HG03045 (cell line): ENCODE results near the gene ALKBH4.
"Not testable (repeated sequence)": the region's sequence is repeated elsewhere in the genome, so short reads cannot be mapped to it uniquely, and the experiment has no call there.

Source experiments
- ATAC-seq: cut with Tn5 transposase; IDR thresholded peaks from one replicate; pipeline ENCODE4 v1.9.1; 2021; ENCODE audit warnings: mild to moderate bottlenecking, moderate library complexity; ENCODE audit not compliant: unreplicated experiment

The ALKBH4 gene

GRCh38 chr7:102455596-102455995 is 9.1 kb downstream of the ALKBH4 start:
- ATAC-seq = no peak

DNA sequence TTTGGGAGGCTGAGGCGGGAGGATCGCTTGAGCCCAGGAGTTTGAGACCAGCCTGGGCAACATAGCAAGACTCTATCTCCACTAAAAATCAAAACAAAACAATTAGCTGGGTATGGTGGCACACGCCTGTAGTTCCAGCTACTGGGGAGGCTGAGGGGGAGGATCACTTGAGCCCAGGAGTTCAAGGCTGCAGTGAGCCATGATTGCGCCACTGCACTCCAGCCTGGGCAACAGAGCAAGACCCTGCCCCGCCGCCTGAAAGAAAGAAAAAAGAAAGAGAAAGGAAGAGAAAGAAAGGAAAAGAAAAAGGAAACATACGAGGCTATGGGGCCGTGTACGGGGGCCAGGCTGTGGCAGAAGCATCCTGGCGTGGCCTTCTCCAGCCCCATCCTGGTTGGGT is 9.7 kb downstream of the ALKBH4 start:
- not testable (repeated sequence) for ATAC-seq

DNA sequence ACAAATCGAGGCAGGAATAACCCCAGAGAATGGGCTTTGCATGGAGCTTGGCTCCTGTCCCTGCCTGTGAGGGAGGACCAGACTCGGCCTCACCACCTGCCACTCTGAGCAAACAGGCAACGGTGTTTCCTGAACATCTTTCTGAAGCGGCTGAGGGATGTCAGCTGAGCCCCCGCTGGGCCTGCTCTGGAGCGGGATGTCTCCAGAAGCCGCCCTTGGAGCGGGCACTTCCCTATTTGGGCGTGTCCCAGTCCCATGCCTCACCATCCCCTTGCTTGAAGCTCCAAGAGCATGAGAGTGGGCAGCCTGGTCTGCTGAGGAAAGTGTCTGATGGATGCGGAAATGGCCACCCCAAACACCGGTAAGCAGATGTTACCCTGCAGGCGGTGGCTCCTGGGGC is 10.2 kb downstream of the ALKBH4 start:
- ATAC-seq = no peak

DNA sequence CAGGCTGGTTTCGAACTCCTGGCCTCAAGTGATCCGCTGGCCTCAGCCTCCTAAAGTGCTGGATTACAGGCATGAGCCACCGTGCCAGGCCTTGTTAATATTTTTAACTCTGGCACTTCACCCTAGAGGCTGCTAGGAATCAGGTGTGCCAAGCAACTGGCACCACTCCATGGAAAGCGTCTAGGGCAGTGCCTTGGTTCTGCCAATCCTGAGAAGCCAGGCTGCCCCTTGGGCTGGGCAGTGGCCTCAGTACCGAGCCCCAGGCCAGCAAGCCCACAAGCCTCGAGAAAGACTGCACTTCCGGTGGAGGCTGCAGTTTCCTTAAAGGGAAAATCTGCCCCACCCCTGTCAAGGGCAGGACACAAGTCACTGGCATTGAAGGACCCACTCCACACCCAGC is 11.3 kb downstream of the ALKBH4 start:
- no peak for ATAC-seq

- ATAC-seq = no peak
Observed at GRCh38 chr7:102452451-102452850, 12.2 kb downstream of the ALKBH4 start.

- no peak for ATAC-seq
Observed at GRCh38 chr7:102451371-102452054, 13.2 kb downstream of the ALKBH4 start.

GRCh38 chr7:102450242-102450641 is 14.4 kb downstream of the ALKBH4 start:
- no peak for ATAC-seq

DNA sequence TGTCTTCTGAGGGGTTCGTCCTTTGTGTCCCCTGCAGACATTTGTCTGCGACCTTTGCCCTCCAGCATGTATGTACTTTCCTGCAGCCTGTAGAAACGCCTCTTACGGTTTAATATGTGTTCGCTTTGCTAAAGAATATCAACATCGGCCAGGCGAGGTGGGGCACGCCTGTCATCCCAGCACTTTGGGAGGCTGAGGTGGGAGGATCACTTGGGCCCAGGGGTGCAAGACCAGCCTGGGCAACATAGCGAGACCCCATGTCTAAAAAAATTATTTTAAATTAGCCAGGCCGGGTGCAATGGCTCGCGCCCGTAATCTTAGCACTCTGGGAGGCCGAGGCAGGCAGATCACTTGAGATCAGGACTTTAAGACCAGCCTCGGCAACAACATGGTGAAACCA is 15.5 kb downstream of the ALKBH4 start:
- no peak for ATAC-seq

DNA sequence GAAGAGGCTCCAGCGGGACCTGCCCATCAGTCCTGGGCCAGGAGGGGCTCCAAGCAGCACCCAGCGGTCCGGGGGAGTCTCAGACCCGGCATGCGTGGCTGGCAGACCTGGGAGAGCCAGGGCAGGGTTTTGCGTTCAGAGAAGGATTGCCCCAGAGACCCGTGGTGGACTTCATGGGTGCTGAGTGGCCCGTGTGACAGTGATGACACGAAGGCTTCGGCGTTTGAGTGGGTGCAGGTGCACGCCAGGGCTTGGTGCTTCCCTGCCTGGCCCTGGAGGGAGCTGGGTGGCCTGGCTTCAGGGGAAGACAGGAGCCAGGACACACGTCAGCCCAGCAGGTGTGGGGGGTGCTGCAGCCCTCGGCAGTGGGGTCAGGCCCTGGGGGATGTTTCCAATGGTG is 17.4 kb downstream of the ALKBH4 start:
- ATAC-seq = no peak

DNA sequence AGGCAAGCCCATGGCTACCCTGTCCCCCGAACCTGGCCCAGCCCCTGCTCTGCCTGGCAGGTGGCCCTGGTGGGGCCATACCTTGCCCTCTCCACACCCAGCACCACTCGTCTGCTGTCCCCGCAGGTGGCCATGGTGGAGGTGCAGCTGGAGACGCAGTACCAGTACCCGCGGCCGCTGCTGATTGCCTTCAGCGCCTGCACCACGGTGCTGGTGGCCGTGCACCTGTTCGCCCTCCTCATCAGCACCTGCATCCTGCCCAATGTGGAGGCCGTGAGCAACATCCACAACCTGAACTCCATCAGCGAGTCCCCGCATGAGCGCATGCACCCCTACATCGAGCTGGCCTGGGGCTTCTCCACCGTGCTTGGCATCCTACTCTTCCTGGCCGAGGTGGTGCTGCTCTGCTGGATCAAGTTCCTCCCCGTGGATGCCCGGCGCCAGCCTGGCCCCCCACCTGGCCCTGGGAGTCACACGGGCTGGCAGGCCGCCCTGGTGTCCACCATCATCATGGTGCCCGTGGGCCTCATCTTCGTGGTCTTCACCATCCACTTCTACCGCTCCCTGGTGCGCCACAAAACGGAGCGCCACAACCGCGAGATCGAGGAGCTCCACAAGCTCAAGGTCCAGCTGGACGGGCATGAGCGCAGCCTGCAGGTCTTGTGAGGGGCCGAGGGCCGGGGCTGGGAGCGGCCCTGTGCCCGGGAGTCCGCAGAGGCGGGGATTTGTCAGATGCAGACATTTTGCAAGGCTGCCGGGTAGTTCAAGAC is 18.1 kb downstream of the ALKBH4 start:
- ATAC-seq = no peak

DNA sequence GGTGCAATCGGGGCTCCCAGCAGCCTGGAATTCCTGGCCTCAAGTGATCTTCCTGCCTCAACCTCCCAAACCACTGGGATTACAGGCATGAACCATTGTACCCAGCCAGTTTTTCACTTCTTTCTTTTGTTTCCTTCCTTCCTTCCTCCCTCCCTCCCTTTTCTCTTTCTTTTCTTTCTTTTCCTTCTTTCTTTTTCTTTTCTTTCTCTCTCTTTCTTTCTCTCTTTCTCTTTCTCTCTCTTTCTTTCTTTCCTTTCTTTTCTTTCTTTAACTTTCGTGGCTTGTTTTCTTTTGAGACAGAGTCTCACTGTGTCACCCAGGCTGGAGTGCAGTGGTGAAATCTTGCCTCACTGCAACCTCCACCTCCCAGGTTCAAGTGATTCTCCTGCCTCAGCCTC is 19.0 kb downstream of the ALKBH4 start:
- ATAC-seq = no peak

DNA sequence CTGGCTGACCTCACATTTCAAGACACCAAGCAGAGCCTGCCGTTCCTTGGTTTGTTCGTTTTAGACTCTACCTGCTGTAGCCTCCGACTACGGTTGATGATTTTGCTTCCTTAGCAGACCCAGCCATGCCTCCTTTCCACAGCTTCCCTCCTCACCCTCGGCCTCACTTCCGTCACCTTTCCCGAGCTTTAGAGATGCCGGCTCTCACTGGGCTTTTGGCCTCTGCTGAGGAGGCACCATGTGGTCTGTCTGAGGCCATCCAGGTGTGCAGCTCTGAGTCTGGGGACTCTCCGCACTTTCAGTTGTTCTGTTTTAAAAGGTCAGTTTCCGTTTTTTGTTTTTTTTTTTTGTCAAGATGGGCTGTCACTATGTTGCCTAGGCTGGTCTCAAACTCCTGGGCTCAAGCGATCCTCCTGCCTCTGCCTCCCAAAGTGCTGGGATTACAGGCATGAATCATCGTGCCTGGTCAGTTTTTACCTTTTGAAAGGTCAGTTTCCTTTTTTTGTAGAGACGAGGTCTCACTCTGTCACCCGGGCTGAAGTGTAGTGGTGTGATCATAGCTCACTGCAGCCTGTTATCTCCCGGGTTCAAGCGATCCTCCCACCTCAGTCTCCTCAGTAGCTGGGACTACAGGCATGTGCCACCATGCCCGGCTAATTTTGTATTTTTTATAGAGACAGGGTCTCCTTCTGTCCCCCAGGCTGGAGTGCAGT is 19.5 kb downstream of the ALKBH4 start:
- peak; percentile 47 for ATAC-seq

GRCh38 chr7:102439963-102440795 is 24.5 kb downstream of the ALKBH4 start:
- ATAC-seq = no peak

DNA sequence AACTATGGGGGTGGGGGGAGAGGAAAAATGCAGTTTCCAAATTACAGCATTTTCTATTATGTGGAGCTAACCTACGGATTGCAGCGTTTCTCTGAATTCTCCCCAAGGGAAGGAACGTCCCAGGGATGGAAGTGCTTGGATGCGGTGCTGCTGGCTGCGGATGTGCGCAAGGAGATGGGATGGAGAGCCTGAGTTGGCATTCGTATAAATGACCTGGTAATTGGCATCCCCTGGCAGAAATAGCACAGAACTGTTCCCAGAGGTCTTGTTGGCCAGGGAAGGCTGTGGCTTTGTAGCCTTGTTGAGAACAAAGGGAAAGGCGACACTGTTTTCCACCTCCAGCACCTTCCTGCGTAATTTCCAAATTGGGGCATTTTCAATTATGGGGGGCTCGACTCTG is 28.5 kb downstream of the ALKBH4 start:
- no peak for ATAC-seq

DNA sequence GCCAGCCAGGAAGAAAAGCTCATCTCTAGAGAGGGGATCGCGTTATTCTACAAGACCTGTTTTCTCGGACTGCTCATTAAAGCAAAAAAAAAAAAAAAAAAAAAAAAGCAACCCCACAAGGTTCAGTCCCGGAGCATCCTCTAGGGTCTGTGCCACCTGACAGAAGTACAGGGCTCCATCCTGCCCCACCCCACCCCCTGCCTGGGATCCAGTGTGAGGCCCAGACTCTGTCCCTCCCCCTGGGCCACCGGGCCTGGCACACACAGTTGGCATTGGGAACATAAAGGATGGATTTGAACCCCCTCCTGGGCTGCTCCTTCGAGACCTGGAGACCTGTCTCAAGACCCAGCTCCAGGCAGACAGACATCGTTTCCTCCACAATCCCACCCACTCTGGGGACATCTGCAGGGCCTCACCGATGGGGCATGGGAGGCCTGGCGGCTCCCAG is 30.6 kb downstream of the ALKBH4 start:
- no peak for ATAC-seq

DNA sequence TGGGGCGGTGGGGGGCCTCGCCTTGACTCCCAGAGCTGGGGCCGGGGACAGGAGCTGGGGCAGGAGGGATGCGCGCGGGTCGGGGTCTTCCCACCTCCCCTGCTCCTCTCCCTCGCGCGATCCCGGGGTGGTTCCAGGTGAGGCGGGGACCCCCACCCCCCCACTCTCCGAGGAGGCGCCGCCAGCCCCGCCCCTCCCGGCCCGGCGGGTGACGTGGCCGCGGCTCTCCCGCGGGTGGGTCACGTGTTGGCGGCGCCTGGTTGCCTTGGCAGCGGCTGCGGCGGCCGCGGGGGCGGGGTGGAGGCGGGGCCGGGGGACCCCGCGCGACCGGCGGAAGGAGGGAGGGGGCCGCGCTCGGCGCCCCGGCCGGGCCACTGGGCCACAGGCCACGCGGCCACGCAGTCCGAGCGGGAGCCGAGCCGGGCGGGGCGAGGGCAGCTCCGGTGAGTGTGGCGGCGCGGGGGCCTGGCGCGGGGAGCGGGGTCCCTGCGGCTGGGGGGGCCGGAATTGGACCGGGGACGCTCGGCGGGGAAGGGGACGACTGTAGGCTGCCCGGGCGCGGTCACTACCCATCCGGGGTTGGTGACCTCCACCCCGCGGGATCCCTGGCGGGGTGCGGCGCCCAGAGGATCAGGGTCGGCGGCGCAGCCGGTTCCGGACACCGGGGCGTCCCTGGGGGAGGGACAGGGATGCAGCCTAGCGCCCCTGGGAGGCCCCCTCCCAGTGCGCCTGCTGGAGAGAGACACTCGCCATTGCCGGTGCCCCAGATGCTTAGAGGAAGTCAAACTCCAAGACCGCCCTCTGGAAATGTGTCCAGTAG is 31.2 kb downstream of the ALKBH4 start, which contains the start of gene ORAI2:
TSS of gene ORAI2 (plus strand) at position 357 of the 820 bp plus-strand sequence. CDS start 5,382 bp downstream, outside the sequence.
- peak; percentile 71 for ATAC-seq

GRCh38 chr7:102432442-102433218 is 32.0 kb downstream of the ALKBH4 start:
- ATAC-seq = peak; percentile 35

DNA sequence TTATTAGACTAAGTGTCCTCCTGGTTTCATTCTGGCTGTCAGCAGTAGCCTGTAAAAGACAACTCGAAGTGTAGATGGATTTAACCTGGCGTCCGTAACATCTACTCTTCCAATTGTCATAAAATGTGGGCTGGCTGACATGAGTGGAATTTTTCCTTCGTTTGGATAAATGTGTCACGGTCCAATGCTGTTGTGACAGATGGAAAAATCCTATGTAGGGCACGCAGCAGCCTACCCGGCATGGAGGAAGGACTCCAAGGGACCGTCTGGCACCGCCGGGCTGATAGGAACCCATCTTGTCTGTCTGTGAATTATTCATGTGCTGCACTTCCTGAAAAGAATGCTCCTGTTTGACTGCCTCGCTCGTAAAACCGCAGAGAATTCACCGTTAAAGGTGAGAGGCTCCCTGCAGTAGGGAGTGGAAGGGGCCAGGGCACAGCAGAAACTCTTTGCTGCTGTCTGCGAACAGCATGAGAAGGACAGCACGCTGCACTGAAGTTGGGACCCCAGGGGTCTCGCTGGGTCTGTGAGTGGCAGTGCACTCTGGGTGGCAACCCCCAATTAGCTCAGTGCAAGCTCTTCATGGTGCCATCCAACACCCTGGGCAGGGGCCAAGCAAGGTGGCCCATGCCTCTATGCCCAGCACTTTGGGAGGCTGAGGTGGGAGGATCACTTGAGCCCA is 32.9 kb downstream of the ALKBH4 start:
- ATAC-seq = no peak
